Progenitor cell of endocrine pancreas (in vitro differentiated cells): ENCODE measurements around the gene DDX41. TPM values are rescaled to one million over a fixed set of nuclear protein-coding genes. Genes with fewer than 3 reads are reported as not detected.
A peak's percentile ranks its signal among the peaks of the same experiment; 100 is the strongest.

Experiments used
- DNase-seq: peaks from one replicate; pipeline ENCODE4 v3.0.0; 2021; ENCODE audit warnings: low spot score; ENCODE audit not compliant: unreplicated experiment
- H3K27ac Mint-ChIP-seq: 2 replicates; pipeline ENCODE4 v1.8.0; 2021; ENCODE audit warnings: mild to moderate bottlenecking, moderate library complexity, mixed read lengths
- H3K27me3 Mint-ChIP-seq: 2 replicates; pipeline ENCODE4 v1.8.0; 2021; ENCODE audit warnings: mixed read lengths
- H3K36me3 Mint-ChIP-seq: 2 replicates; pipeline ENCODE4 v1.8.0; 2022; ENCODE audit warnings: mixed read lengths; ENCODE audit not compliant: insufficient read depth
- H3K4me1 Mint-ChIP-seq: 2 replicates; pipeline ENCODE4 v1.8.0; 2021; ENCODE audit warnings: low read depth, mixed read lengths
- H3K4me3 Mint-ChIP-seq: 2 replicates; pipeline ENCODE4 v1.8.0; 2021; ENCODE audit warnings: low read depth, mild to moderate bottlenecking, moderate library complexity, mixed read lengths
- H3K9me3 Mint-ChIP-seq: 2 replicates; pipeline ENCODE4 v1.8.0; 2021; ENCODE audit warnings: low read depth, mixed read lengths
- total RNA-seq: library from RNA; stranded (reverse); gene quantifications from 2 replicates; pipeline ENCODE4 v1.2.1, GENCODE V29; 2021
- TF ChIP-seq, protein P1 (sequence below): fragments of 200-600 bp; sonication (generic); IDR thresholded peaks from one replicate; pipeline ENCODE4 v1.5.0; 2021; ENCODE audit warnings: antibody characterized with exemption, mild to moderate bottlenecking; ENCODE audit not compliant: unreplicated experiment

Gene DDX41
- total RNA-seq, 1 donor from 2014 or later: 93.1 TPM

DNA sequence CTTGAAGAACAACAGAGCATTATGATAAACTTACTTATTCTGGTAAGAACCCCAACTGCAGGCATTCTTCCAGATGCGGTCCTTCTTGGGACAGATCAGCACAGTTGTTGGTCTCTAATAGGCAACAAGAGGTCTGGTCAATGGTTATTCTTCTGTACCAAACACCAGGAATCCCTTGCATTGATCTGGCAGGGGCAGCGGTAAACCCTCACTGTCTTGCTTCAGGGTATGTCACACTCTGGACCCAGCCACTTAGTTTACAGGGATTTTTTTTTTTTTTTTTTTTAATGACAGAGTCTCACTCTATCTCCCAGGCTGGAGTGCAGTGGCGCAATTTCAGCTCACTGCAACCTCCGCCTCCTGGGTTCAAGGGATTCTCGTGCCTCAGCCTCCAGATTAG, 38.9 kb upstream of the DDX41 start:
- Mint-ChIP-seq H3K27me3 (no peaks in the 10 kb centered on the region), H3K4me3 (peak overlapping the region; percentile 77), H3K4me1 (peaks cover 35% of the 10 kb centered on the region), H3K36me3 (peaks cover 3% of the 10 kb centered on the region), H3K9me3 (no peaks in the 10 kb centered on the region), H3K27ac (no peak overlapping the region)
- TF ChIP-seq, protein P1, sequence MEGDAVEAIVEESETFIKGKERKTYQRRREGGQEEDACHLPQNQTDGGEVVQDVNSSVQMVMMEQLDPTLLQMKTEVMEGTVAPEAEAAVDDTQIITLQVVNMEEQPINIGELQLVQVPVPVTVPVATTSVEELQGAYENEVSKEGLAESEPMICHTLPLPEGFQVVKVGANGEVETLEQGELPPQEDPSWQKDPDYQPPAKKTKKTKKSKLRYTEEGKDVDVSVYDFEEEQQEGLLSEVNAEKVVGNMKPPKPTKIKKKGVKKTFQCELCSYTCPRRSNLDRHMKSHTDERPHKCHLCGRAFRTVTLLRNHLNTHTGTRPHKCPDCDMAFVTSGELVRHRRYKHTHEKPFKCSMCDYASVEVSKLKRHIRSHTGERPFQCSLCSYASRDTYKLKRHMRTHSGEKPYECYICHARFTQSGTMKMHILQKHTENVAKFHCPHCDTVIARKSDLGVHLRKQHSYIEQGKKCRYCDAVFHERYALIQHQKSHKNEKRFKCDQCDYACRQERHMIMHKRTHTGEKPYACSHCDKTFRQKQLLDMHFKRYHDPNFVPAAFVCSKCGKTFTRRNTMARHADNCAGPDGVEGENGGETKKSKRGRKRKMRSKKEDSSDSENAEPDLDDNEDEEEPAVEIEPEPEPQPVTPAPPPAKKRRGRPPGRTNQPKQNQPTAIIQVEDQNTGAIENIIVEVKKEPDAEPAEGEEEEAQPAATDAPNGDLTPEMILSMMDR: no peak
- DNase-seq: no peak

DNA sequence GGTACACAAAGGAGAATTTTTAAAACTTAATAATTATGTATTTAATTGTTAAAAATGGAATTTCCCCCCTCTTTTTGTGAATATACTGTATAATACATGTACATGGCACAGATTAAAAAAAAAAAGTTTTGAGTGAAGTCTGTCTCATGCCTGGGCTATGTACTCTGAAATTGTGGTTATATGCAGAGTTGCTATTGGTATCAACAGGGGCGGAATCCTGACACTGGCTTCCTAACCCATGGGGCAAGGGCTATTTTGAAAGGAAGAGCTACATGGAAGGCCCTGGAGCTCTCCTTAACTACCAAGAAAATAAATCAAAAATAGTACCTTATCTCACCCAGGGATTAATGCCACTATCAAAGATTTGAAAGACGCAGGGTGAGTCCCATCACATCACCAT, 38.5 kb upstream of the DDX41 start:
- Mint-ChIP-seq H3K4me1 (peaks cover 35% of the 10 kb centered on the region), H3K4me3 (peak overlapping the region; percentile 77), H3K27me3 (no peaks in the 10 kb centered on the region), H3K27ac (no peak overlapping the region), H3K9me3 (no peaks in the 10 kb centered on the region), H3K36me3 (peaks cover 3% of the 10 kb centered on the region)
- TF ChIP-seq, protein P1: no peak
- DNase-seq: no peak

DNA sequence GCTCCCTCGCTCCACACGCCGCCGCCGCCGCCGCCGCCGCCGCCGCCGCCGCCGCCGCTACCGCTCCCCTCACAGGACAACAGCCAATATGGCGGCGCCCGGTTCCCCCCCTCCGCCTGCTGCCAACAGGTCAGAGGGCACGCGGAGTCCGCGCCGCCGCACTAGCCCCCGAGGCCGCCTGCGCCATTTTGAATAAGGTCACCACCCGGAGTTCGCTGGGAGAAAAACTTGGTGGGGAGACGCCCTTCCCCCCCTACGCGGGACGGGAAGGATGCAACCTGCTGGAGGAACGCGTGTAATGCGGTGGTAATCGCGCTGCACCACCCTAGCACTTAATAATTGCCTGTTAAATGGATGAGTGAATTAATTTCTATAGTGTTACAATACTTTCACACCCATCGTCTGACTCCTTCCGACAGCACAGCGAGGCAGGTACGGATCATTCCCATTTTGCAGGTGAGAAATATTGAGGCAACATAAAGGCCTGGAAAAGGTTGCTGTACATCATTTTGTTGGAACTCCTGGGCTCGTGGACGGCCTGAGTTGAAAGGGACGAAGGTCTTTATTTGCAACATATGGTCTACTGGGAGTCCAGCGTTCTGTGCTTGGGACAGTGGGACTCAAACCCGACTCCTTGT, 37.8 kb upstream of the DDX41 start, which contains the start of gene FAM193B:
TSS of gene FAM193B (minus strand) at position 90 of the 638 bp plus-strand sequence. CDS start 105 bp downstream, outside the sequence.
- Mint-ChIP-seq H3K27me3 (no peaks in the 10 kb centered on the region), H3K4me3 (peak within 1 kb of the TSS; percentile 85), H3K36me3 (peaks cover 2% of the 10 kb centered on the region), H3K9me3 (no peaks in the 10 kb centered on the region), H3K27ac (peak within 1 kb of the TSS; percentile 86), H3K4me1 (peaks cover 34% of the 10 kb centered on the region)
- TF ChIP-seq, protein P1: peak; percentile 45
- DNase-seq: peak; percentile 93

DNA sequence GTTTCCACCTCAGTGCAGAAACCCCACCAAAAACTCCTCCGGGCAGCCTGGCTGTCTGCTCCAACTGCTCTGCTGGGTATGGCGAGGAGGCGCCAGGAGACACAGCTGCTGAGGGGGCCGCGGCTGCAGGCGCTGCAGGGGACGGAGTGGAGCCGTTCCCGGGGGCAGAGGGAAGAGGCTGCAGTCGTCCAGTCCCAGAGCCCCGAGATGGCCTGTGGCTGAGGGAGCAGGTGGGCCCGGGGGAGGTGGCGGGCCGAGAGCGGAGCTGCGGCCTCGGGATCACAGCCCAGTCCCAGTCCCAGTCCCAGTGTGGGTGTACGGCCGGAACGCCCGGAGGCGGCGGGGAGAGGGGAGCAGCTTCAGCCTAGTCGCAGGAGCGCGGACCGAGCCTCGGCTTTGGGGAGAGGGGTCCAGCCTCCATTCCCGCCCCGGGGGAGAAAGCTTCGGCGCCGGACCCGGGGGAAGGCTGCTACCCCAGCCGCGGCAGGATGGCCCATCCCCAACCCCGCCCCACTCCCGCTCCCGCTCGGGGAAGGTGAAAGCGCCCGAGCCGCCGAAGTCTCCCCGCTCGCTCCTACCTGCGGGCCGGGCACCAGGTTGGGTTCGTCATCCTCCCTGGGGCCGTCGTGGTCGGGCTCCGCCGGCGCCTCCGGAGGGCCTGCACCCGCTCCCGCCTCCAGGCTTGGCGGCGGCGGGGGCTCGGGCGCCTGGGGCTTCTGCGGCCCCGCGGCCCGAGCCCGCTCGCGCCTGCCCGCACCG, 37.1 kb upstream of the DDX41 start:
- H3K4me3 Mint-ChIP-seq: peak overlapping the region; percentile 85
- no peaks in the 10 kb centered on the region for H3K9me3 Mint-ChIP-seq
- peaks cover 1% of the 10 kb centered on the region for H3K36me3 Mint-ChIP-seq
- no peaks in the 10 kb centered on the region for H3K27me3 Mint-ChIP-seq
- TF ChIP-seq, protein P1: no peak
- DNase-seq: peak; percentile 24
- peak overlapping the region; percentile 37 for H3K27ac Mint-ChIP-seq
- peaks cover 31% of the 10 kb centered on the region for H3K4me1 Mint-ChIP-seq

DNA sequence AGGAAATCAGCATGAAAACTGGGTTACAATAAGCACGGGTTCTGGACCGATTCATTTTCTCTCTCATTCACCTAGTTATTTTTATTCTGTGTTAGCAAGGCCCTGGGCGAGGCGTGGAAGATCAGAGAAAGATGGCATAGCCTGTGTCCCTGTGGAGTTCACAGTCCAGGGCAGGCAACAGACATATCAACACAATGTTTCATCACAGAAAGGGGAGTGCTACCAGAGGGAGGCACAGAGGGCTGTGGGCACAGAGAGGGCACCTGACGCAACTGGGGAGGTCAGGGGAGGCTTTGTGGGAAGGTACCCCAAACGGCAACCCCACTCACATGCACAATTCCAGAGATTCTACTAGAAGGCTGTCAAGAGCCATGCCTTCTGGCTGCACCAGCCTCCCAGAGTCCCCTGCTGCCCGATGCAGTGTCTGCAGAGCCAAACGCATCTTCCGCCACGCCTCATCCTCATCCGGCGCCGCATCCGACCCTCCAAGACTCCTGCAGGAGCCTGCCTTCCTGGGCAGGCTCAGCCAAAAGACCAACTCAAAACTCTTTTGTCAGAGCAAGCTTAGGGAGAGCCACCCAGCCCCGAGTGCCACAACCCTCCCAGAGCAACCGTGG, 36.2 kb upstream of the DDX41 start:
- Mint-ChIP-seq H3K27ac (peak overlapping the region; percentile 37), H3K9me3 (no peaks in the 10 kb centered on the region), H3K4me3 (peak overlapping the region; percentile 85), H3K27me3 (no peaks in the 10 kb centered on the region), H3K36me3 (peaks cover 2% of the 10 kb centered on the region), H3K4me1 (peaks cover 39% of the 10 kb centered on the region)
- DNase-seq: no peak
- TF ChIP-seq, protein P1: no peak
